Lung (tissue), 12 donors: ENCODE data around the gene SSU72. TPM values are rescaled to one million over a fixed set of nuclear protein-coding genes. Genes with fewer than 3 reads are reported as not detected.
A peak's percentile ranks its signal among the peaks of the same experiment; 100 is the strongest.
"Not testable (repeated sequence)": the region's sequence is repeated elsewhere in the genome, so short reads cannot be mapped to it uniquely, and the experiment has no call there.

Experiments used
- ATAC-seq: fragments of 200-7000 bp; cut with Tn5 transposase; one replicate; pipeline ENCODE4 v1.9.1; 2020; ENCODE audit warnings: moderate number of reproducible peaks; ENCODE audit not compliant: insufficient read depth, low FRiP score
- DNase-seq, 3 donors: peaks; one replicate each; pipeline ENCODE4 v3.0.0-alpha.2; 2013 to 2017
- H3K27ac ChIP-seq, 2 donors: one replicate each; pipeline ENCODE4 v1.5.1; 2013; ENCODE audit warnings: mild to moderate bottlenecking in 2 of 2, moderate library complexity in 2 of 2, control low read depth in 1 of 2, inconsistent platforms in 1 of 2, low read depth in 1 of 2, low read length in 1 of 2
- H3K27me3 ChIP-seq, 3 donors: one replicate each; pipeline ENCODE4 v1.5.1; 2013; ENCODE audit warnings: low read length in 2 of 3; ENCODE audit not compliant: control insufficient read depth in 3 of 3, insufficient read depth in 3 of 3
- H3K36me3 ChIP-seq, 4 donors: one replicate each; pipeline ENCODE4 v1.5.1; 2013; ENCODE audit warnings: low read length in 4 of 4, mild to moderate bottlenecking in 1 of 4, moderate library complexity in 1 of 4; ENCODE audit not compliant: control insufficient read depth in 4 of 4, insufficient read depth in 4 of 4
- H3K4me1 ChIP-seq, 5 donors: one replicate each; pipeline ENCODE4 v1.5.1; 2013; ENCODE audit warnings: low read length in 5 of 5, mild to moderate bottlenecking in 2 of 5, moderate library complexity in 1 of 5; ENCODE audit not compliant: control insufficient read depth in 5 of 5, insufficient read depth in 5 of 5
- H3K4me3 ChIP-seq: one replicate; pipeline ENCODE4 v1.5.1; 2013; ENCODE audit warnings: mild to moderate bottlenecking, control low read depth, moderate library complexity
- H3K9ac ChIP-seq, 2 donors: one replicate each; pipeline ENCODE4 v1.5.1; 2013; ENCODE audit warnings: low read length in 2 of 2, control low read depth in 1 of 2; ENCODE audit not compliant: insufficient read depth in 1 of 2
- H3K9me3 ChIP-seq, 4 donors: one replicate each; pipeline ENCODE4 v1.5.1; 2013; ENCODE audit warnings: low read length in 3 of 4, mild to moderate bottlenecking in 1 of 4, moderate library complexity in 1 of 4; ENCODE audit not compliant: control insufficient read depth in 4 of 4, insufficient read depth in 3 of 4
- CTCF ChIP-seq: IDR thresholded peaks from 2 replicates; pipeline ENCODE4 v1.5.1; 2012; ENCODE audit warnings: mild to moderate bottlenecking; ENCODE audit errors: control extremely low read depth, extremely low read depth
- WGBS, 2 donors: extraction: QIAGEN DNeasy Blood & Tissue Kit; methylation state at CpG; one replicate each; pipeline ENCODE4 v1.1.7; 2013; 5-methylcytosine and 5-hydroxymethylcytosine counted together
- polyA plus RNA-seq, 2 donors: library from polyadenylated mRNA; stranded (reverse); fragments of 200-250 nt; gene quantifications; one replicate each; pipeline ENCODE4 v1.2.1, GENCODE V29; 2013
- total RNA-seq, 2 donors: library from RNA; depleted of rRNA in 1 of 2; stranded (reverse); fragments of >200 nt in 1 of 2; gene quantifications; one replicate each; pipeline ENCODE4 v1.2.1, GENCODE V29; 2014 to 2021
- donor health status: control.
- donor health status: control.
- donor health status: Bipolar disorder and iron deficiency.
- donor health status: healthy.
- donor health status: DM: yes; HTN: yes; CAD: no.

The SSU72 gene
- total and polyA plus RNA-seq, 4 donors: 63.7 to 128 (median 100) TPM

GRCh38 chr1:1514376-1514775, 60.3 kb downstream of the SSU72 start:
- H3K4me1 ChIP-seq, H3K9ac ChIP-seq, ATAC-seq, H3K27ac ChIP-seq, H3K27me3 ChIP-seq, DNase-seq, H3K4me3 ChIP-seq, H3K9me3 ChIP-seq: not testable (repeated sequence)
- peaks cover 7 to 10% (median 9%) of the 10 kb centered on the region in 4 donors for H3K36me3 ChIP-seq
- 32 to 74% methylated on average over 7 to 14 of the region's 16 CpGs for WGBS, 2 donors

DNA sequence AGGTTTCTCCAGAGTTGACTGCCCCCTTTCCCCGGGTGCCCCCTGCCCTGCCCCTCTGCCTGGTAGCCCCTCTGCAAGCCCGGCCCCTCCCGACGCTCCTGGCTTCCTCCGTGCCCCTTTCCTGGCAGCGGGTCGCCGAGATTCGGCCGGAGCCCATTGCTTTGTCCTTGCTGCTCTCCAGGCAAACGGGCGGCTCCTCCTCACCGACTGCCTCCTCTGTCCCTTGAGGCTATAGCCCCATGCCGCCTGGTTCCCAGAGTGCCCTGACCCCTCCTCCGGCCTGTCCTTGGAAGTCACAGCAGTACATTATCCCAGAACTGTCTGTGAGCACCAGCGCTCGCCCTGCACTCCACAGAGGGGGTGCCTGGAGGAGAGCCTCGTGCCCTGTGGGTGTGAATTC, 61.0 kb downstream of the SSU72 start:
- H3K9ac ChIP-seq, H3K4me3 ChIP-seq, H3K27ac ChIP-seq, H3K9me3 ChIP-seq, DNase-seq, H3K27me3 ChIP-seq, ATAC-seq, H3K4me1 ChIP-seq: not testable (repeated sequence)
- 86 to 95% methylated on average over 12 to 16 of the region's 18 CpGs for WGBS, 2 donors
- peaks cover 7 to 10% (median 8%) of the 10 kb centered on the region in 4 donors for H3K36me3 ChIP-seq

DNA sequence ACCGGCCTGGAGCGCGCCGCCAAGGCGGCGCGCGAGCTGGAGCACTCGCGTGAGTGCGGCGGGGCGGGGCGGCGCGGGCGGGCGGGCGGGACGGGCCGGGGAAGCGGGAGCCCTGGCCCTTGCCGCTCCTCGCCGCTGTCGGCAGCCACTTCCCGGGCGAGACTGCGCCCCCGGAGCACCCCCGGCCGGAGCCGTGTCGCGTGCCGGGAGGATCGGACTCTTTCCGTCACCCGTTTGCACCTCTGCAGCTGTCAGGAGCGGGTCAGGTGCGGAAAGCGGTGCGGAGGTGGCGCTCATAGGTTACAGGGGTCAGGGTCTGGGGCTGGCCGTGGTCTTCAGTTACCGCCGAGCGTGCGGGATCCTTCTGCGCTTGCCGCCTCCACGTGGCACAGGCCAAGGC, 62.2 kb downstream of the SSU72 start:
- H3K4me1 ChIP-seq, ATAC-seq, H3K27ac ChIP-seq, H3K9me3 ChIP-seq, H3K27me3 ChIP-seq, H3K9ac ChIP-seq, DNase-seq, H3K36me3 ChIP-seq: not testable (repeated sequence)
- peak overlapping the region; percentile 63 for H3K4me3 ChIP-seq
- WGBS, 2 donors: 0% methylated on average over 13 to 47 of the region's 52 CpGs

DNA sequence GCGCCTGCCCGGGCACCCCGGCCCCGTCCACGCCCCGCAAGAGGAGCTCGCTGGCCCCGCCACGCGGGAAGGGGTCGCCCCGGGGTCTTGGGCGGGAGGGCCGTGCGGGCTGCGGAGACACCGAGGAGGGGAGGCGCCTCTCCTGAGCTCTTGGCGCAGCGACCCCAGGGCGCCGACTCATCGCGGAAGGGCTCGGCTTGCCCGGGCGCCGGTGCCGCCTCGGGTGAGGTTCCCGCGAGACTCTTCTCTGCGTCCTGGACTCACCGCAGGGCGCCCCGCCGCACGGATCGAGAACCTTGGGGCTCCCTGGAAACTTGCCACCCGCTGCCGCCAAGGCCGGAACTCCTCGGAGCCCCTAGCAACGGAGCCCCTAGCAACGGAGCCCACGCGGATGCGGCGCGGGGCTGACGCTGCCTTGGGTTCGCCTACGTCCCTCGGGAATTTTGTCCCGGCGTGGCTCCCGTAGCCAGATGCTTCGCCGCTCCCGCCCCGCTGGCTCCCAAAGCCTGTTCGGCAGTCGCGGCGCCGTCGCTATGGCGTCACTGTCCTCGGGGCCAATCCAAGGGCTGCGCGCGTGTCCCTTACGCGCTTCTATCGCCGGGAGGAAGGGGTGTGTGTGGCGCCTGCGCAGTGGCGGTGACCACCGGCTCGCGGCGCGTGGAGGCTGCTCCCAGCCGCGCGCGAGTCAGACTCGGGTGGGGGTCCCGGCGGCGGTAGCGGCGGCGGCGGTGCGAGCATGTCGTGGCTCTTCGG, 63.0 kb downstream of the SSU72 start, which contains the start of gene ATAD3A:
Gene ATAD3A, plus strand, starts transcription at position 630 of the 753 bp plus-strand sequence. Its CDS starts 107 bp downstream, at position 737.
- H3K36me3 ChIP-seq: peaks cover 0 to 5% (median 0%) of the 10 kb centered on the region in 4 donors
- H3K27ac ChIP-seq: peak within 1 kb of the TSS; percentile 88 to 98
- TF ChIP-seq CTCF: no peak
- peak within 1 kb of the TSS; percentile 88 for H3K4me3 ChIP-seq
- peaks cover 0 to 6% (median 2%) of the 10 kb centered on the region in 5 donors for H3K4me1 ChIP-seq
- no peaks in the 10 kb centered on the region for H3K9me3 ChIP-seq
- DNase-seq: peak; percentile 98 to 99 (median 98)
- peak; percentile 97 for ATAC-seq
- peak within 1 kb of the TSS in 1 of 2 donors; percentile 60 for H3K9ac ChIP-seq
- 0% methylated on average over 72 to 99 of the region's 99 CpGs for WGBS, 2 donors
- H3K27me3 ChIP-seq: no peaks in the 10 kb centered on the region

DNA sequence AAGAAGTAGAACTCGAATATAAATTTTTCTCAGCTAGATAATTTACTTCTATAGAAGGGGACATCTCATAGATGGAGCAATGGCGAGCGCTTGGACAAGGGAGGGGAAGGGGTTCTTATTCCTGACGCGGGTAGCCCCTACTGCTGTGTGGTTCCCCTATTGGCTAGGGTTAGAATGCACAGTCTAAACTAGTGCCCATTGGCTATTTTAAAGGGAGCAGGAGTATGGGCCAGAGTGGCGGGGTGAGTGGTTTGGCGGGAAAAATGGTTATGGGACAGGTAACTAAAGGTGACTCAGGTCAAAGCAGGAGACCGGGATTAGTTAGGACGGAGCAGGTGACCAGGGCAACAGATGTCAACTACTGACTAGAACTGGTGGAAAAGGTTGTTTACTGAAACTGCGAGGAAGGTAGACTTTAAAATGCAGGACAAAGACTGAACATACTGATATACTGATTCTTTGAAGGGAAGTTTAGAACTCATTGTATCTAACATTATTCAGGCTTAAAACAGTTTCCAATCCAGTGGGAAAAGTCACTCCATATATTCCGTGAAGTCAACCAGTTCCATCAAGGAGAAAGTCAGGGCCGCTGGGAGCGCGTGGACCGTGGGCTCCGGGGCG, 63.6 kb downstream of the SSU72 start:
- H3K9ac ChIP-seq: peak overlapping the region in 1 of 2 donors; percentile 60
- WGBS, 2 donors: 11 to 14% methylated on average over 17 of the region's 17 CpGs
- peak; percentile 30 to 36 (median 35) for DNase-seq
- H3K9me3 ChIP-seq: no peaks in the 10 kb centered on the region
- H3K27ac ChIP-seq: peak overlapping the region; percentile 88 to 98
- ATAC-seq: no peak
- peaks cover 0 to 6% (median 2%) of the 10 kb centered on the region in 5 donors for H3K4me1 ChIP-seq
- peaks cover 0 to 5% (median 0%) of the 10 kb centered on the region in 4 donors for H3K36me3 ChIP-seq
- no peaks in the 10 kb centered on the region for H3K27me3 ChIP-seq
- no peak for TF ChIP-seq CTCF
- H3K4me3 ChIP-seq: peak overlapping the region; percentile 88

- H3K4me1 ChIP-seq, H3K27me3 ChIP-seq, DNase-seq, ATAC-seq, H3K36me3 ChIP-seq, H3K9ac ChIP-seq, H3K27ac ChIP-seq, H3K4me3 ChIP-seq, H3K9me3 ChIP-seq: not testable (repeated sequence)
- 67 to 85% methylated on average over 14 to 17 of the region's 21 CpGs for WGBS, 2 donors
These were observed 65.2 kb downstream of the SSU72 start for GRCh38 chr1:1509465-1509850.
